AG04450 (cell line): Measurements from ENCODE around the gene MT1F. TPM values are rescaled to one million over a fixed set of nuclear protein-coding genes. Genes with fewer than 3 reads are reported as not detected.
A peak's percentile ranks its signal among the peaks of the same experiment; 100 is the strongest.
"Not testable (repeated sequence)": the region's sequence is repeated elsewhere in the genome, so short reads cannot be mapped to it uniquely, and the experiment has no call there.

Experiments
- CTCF ChIA-PET: fragments of 300-600, 350-600 bp; formaldehyde crosslinking; extraction: SDS; loops from one replicate; lab custom pipeline; 2022; ENCODE audit warnings: antibody characterized with exemption, inconsistent platforms; lab: Charles Lee
- POLR2A ChIA-PET: fragments of 350-600 bp; formaldehyde crosslinking; extraction: SDS; loops from one replicate; lab custom pipeline; 2021; ENCODE audit warnings: antibody characterized with exemption, inconsistent platforms; lab: Yijun Ruan, JAX
- DNase-seq: peaks from one replicate; pipeline ENCODE4 v3.0.0-alpha.2; 2011; ENCODE audit warnings: low read depth, low spot score
- H3K27ac ChIP-seq: one replicate; pipeline ENCODE4 v1.5.1; 2012; ENCODE audit warnings: low read depth, low read length, control low read depth
- H3K27me3 ChIP-seq: one replicate; pipeline ENCODE4 v1.6.0; 2012; ENCODE audit warnings: low read length; ENCODE audit not compliant: control insufficient read depth, insufficient read depth
- H3K4me3 ChIP-seq: 2 replicates; pipeline ENCODE4 v1.5.1; 2011; ENCODE audit warnings: mild to moderate bottlenecking, low read depth, low read length, control low read depth
- H3K9me3 ChIP-seq: 2 replicates; pipeline ENCODE4 v1.5.1; 2012; ENCODE audit warnings: low read length; ENCODE audit not compliant: control insufficient read depth, insufficient read depth
- CTCF ChIP-seq: IDR thresholded peaks from 2 replicates; pipeline ENCODE4 v1.5.1; 2011; ENCODE audit warnings: low read depth, low read length, control low read depth, inconsistent platforms
- polyA plus RNA-seq: library from polyadenylated mRNA; depleted of rRNA; stranded (reverse); fragments of >200 nt; gene quantifications from 2 replicates; pipeline ENCODE4 v1.2.3, GENCODE V29; 2011

Gene MT1F
- polyA plus RNA-seq, 1 experiment: 0.35 TPM

- no peak for DNase-seq
- no peak for TF ChIP-seq CTCF
- Histone ChIP-seq H3K27ac (no peak overlapping the region), H3K27me3 (peaks cover 59% of the 10 kb centered on the region), H3K4me3 (no peak overlapping the region), H3K9me3 (no peaks in the 10 kb centered on the region; the same call in 1 of the 2 replicates)
- CTCF ChIA-PET: no interaction called here
- POLR2A ChIA-PET: no interaction called here
Observed at GRCh38 chr16:56653218-56653617, 4.5 kb upstream of the MT1F start.

- TF ChIP-seq CTCF: no peak
- H3K27me3 ChIP-seq: peaks cover 62% of the 10 kb centered on the region
- H3K4me3 ChIP-seq: peak overlapping the region; percentile 47
- no peak overlapping the region for H3K27ac ChIP-seq
- no peak for DNase-seq
- no peaks in the 10 kb centered on the region; the same call in 1 of the 2 replicates for H3K9me3 ChIP-seq
- POLR2A ChIA-PET: interaction anchor here (1.0 kb wide), 1 partner anchor 33 kb away, joined by 3 read pairs; the partner anchor contains the start of gene MT1E
- CTCF ChIA-PET: no interaction called here
Observed at GRCh38 chr16:56658327-56658875, 642 bp downstream of the MT1F start.

- no peaks in the 10 kb centered on the region; the same call in 1 of the 2 replicates for H3K9me3 ChIP-seq
Observed at GRCh38 chr16:56662357-56663354, 4.9 kb downstream of the MT1F start.

GRCh38 chr16:56664506-56664905 is 6.7 kb downstream of the MT1F start:
- no peak for DNase-seq
- Histone ChIP-seq H3K4me3 (no peak overlapping the region), H3K27me3 (peaks cover 81% of the 10 kb centered on the region), H3K27ac (no peak overlapping the region), H3K9me3 (no peaks in the 10 kb centered on the region; the same call in 1 of the 2 replicates)
- ChIA-PET POLR2A (no interaction called here), CTCF (no interaction called here)
- TF ChIP-seq CTCF: no peak

More at GRCh38 chr16:56662357-56663354, 4.9 kb downstream of the MT1F start:
- H3K27me3 ChIP-seq: peaks cover 79% of the 10 kb centered on the region
- no peak overlapping the region for H3K4me3 ChIP-seq
- ChIA-PET POLR2A (no interaction called here), CTCF (no interaction called here)
- no peak overlapping the region for H3K27ac ChIP-seq
- DNase-seq: no peak
- TF ChIP-seq CTCF: no peak

GRCh38 chr16:56665286-56666261 is 7.8 kb downstream of the MT1F start:
- H3K4me3 ChIP-seq, H3K27ac ChIP-seq, CTCF ChIA-PET, H3K9me3 ChIP-seq, DNase-seq, POLR2A ChIA-PET: not testable (repeated sequence)
- H3K27me3 ChIP-seq: peaks cover 81% of the 10 kb centered on the region
